ENCODE measurements around the gene KCNH5.

- no peak for TF ChIP-seq CTCF (IDR thresholded peaks at IDR 0.05; ENCODE audit: insufficient read depth, low read depth, low read length)
- no peak for TF ChIP-seq EZH2 (IDR thresholded peaks at IDR 0.05; ENCODE audit: insufficient read depth, low read length)
Observed at GRCh38 chr14:62896932-62897456, 148.3 kb downstream of the KCNH5 start.

All from astrocyte (in vitro differentiated cells and primary cell).